Ectodermal cell (in vitro differentiated cells): ENCODE measurements around the gene ACTL6B.
"Not testable (repeated sequence)": the region's sequence is repeated elsewhere in the genome, so short reads cannot be mapped to it uniquely, and the experiment has no call there.

ENCODE experiments used
- H3K27ac ChIP-seq: 2 replicates; pipeline ENCODE4 v1.7.0; 2013; ENCODE audit warnings: mild to moderate bottlenecking, low read depth, low read length; ENCODE audit not compliant: insufficient read depth, poor library complexity, severe bottlenecking
- H3K27me3 ChIP-seq: 2 replicates; pipeline ENCODE4 v1.7.0; 2013; ENCODE audit warnings: mild to moderate bottlenecking, low read length; ENCODE audit not compliant: insufficient read depth, control insufficient read depth, poor library complexity, severe bottlenecking
- H3K36me3 ChIP-seq: one replicate; pipeline ENCODE4 v1.7.0; 2013; ENCODE audit warnings: low read length; ENCODE audit not compliant: control insufficient read depth, insufficient read depth
- H3K4me1 ChIP-seq: one replicate; pipeline ENCODE4 v1.7.0; 2013; ENCODE audit warnings: low read length; ENCODE audit not compliant: control insufficient read depth, insufficient read depth
- H3K4me3 ChIP-seq: 2 replicates; pipeline ENCODE4 v1.7.0; 2013; ENCODE audit warnings: low read depth, low read length, control low read depth; ENCODE audit not compliant: insufficient read depth
- H3K9me3 ChIP-seq: 2 replicates; pipeline ENCODE4 v1.7.0; 2013; ENCODE audit warnings: mild to moderate bottlenecking, low read length, moderate library complexity; ENCODE audit not compliant: control insufficient read depth
- WGBS, 2 experiments: methylation state at CpG; one replicate each; pipeline ENCODE4 v1.1.7; 2013; ENCODE audit warnings: missing lambda C conversion rate in 2 of 2; 5-methylcytosine and 5-hydroxymethylcytosine counted together

ACTL6B gene

GRCh38 chr7:100670074-100670473 lies 13.8 kb upstream of the ACTL6B start:
- Histone ChIP-seq H3K36me3 (no peaks in the 10 kb centered on the region), H3K27ac (no peak overlapping the region), H3K27me3 (peaks cover 28% of the 10 kb centered on the region), H3K4me3 (no peak overlapping the region), H3K4me1 (no peaks in the 10 kb centered on the region), H3K9me3 (no peaks in the 10 kb centered on the region)
- WGBS, 2 experiments = 90% methylated on average over 8 of the region's 8 CpGs

GRCh38 chr7:100669106-100669505 lies 12.9 kb upstream of the ACTL6B start:
- peaks cover 28% of the 10 kb centered on the region for H3K27me3 ChIP-seq
- not testable (repeated sequence) for H3K4me1 ChIP-seq, H3K36me3 ChIP-seq, H3K9me3 ChIP-seq, H3K4me3 ChIP-seq, H3K27ac ChIP-seq
- 91 to 93% methylated on average over 12 of the region's 12 CpGs for WGBS, 2 experiments

GRCh38 chr7:100668069-100668449 lies 11.8 kb upstream of the ACTL6B start:
- Histone ChIP-seq H3K4me1 (no peaks in the 10 kb centered on the region), H3K27ac (no peak overlapping the region), H3K9me3 (no peaks in the 10 kb centered on the region), H3K4me3 (no peak overlapping the region), H3K27me3 (peaks cover 27% of the 10 kb centered on the region), H3K36me3 (no peaks in the 10 kb centered on the region)
- 92 to 98% methylated on average over 2 of the region's 2 CpGs for WGBS, 2 experiments

GRCh38 chr7:100667331-100668068 lies 11.3 kb upstream of the ACTL6B start:
- WGBS, 2 experiments = 86 to 88% methylated on average over 16 of the region's 16 CpGs
- Histone ChIP-seq H3K36me3 (no peaks in the 10 kb centered on the region), H3K9me3 (no peaks in the 10 kb centered on the region), H3K27me3 (peaks cover 22% of the 10 kb centered on the region), H3K4me1 (no peaks in the 10 kb centered on the region), H3K27ac (no peak overlapping the region), H3K4me3 (no peak overlapping the region)

GRCh38 chr7:100665168-100665726 lies 9.0 kb upstream of the ACTL6B start:
- 93 to 95% methylated on average over 5 of the region's 5 CpGs for WGBS, 2 experiments
- Histone ChIP-seq H3K36me3 (no peaks in the 10 kb centered on the region), H3K27ac (no peak overlapping the region), H3K9me3 (no peaks in the 10 kb centered on the region), H3K27me3 (no peaks in the 10 kb centered on the region), H3K4me1 (no peaks in the 10 kb centered on the region), H3K4me3 (no peak overlapping the region)

- not testable (repeated sequence) for H3K4me1 ChIP-seq, H3K36me3 ChIP-seq, H3K9me3 ChIP-seq, H3K4me3 ChIP-seq, H3K27ac ChIP-seq, H3K27me3 ChIP-seq
- WGBS, 2 experiments = 89 to 91% methylated on average over 12 of the region's 12 CpGs
These were observed 6.0 kb upstream of the ACTL6B start for GRCh38 chr7:100662194-100662776.

GRCh38 chr7:100654908-100655831 lies 1.1 kb downstream of the ACTL6B start:
- Histone ChIP-seq H3K27me3 (peaks cover 32% of the 10 kb centered on the region), H3K36me3 (no peaks in the 10 kb centered on the region), H3K4me1 (no peaks in the 10 kb centered on the region), H3K9me3 (no peaks in the 10 kb centered on the region), H3K27ac (no peak overlapping the region), H3K4me3 (no peak overlapping the region)
- WGBS, 2 experiments = 62 to 67% methylated on average over 22 to 23 of the region's 25 CpGs

GRCh38 chr7:100649826-100650565 lies 6.3 kb downstream of the ACTL6B start:
- no peak overlapping the region for H3K4me3 ChIP-seq
- H3K27me3 ChIP-seq = peaks cover 7% of the 10 kb centered on the region
- peaks cover 5% of the 10 kb centered on the region for H3K4me1 ChIP-seq
- H3K36me3 ChIP-seq = no peaks in the 10 kb centered on the region
- H3K27ac ChIP-seq = no peak overlapping the region
- whole genome bisulfite sequencing, 2 experiments = 89 to 90% methylated on average over 15 of the region's 15 CpGs
- no peaks in the 10 kb centered on the region for H3K9me3 ChIP-seq

GRCh38 chr7:100642534-100642907 lies 13.7 kb downstream of the ACTL6B start:
- WGBS, 2 experiments = 81 to 83% methylated on average over 11 of the region's 11 CpGs
- H3K9me3 ChIP-seq = no peaks in the 10 kb centered on the region
- no peaks in the 10 kb centered on the region for H3K36me3 ChIP-seq
- H3K4me1 ChIP-seq = peaks cover 5% of the 10 kb centered on the region
- H3K27me3 ChIP-seq = no peaks in the 10 kb centered on the region
- no peak overlapping the region for H3K4me3 ChIP-seq
- H3K27ac ChIP-seq = no peak overlapping the region
